Measurements from ENCODE around the gene CITED1. TPM values are rescaled to one million over a fixed set of nuclear protein-coding genes. Genes with fewer than 3 reads are reported as not detected.

The CITED1 gene
- total RNA-seq, 2 donors from 2014 or later = 3.7 TPM; not detected in 1

DNA sequence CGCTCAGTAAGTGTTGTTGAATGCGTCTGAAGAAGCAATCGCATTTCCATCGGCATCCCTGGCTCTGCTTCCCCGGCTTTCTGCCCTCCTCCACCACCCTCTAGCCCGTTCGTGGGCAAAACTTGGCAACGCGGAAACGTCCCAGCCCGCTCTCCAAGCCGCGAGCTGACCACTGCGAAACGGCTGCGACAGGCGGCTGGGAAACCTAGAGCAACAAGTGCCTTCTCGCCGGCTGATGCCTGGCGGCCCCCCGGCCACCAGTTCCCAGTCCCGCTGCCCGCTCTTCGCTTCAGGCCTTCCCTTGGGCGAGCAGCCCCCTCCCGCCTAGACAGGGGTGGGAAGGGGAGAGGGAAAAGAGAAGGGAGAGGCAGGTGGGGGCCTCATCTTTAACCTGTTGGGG, 837 bp downstream of the CITED1 start:
- Histone ChIP-seq H3K4me3 (peak overlapping the region; percentile 74), H3K27me3 (replicated peaks; ENCODE audit: insufficient read depth) (no peaks in the 10 kb centered on the region), H3K4me1 (ENCODE audit: control insufficient read depth in 1 of 2, low read depth in 2 of 2) (peaks cover 5 to 35% of the 10 kb centered on the region in 2 donors), H3K9me3 (no peaks in the 10 kb centered on the region), H3K27ac (no peak overlapping the region), H3K36me3 (no peaks in the 10 kb centered on the region)
- ATAC-seq (ENCODE audit: insufficient number of reproducible peaks, low FRiP score, low read depth) = no peak
- TF ChIP-seq, protein P1, sequence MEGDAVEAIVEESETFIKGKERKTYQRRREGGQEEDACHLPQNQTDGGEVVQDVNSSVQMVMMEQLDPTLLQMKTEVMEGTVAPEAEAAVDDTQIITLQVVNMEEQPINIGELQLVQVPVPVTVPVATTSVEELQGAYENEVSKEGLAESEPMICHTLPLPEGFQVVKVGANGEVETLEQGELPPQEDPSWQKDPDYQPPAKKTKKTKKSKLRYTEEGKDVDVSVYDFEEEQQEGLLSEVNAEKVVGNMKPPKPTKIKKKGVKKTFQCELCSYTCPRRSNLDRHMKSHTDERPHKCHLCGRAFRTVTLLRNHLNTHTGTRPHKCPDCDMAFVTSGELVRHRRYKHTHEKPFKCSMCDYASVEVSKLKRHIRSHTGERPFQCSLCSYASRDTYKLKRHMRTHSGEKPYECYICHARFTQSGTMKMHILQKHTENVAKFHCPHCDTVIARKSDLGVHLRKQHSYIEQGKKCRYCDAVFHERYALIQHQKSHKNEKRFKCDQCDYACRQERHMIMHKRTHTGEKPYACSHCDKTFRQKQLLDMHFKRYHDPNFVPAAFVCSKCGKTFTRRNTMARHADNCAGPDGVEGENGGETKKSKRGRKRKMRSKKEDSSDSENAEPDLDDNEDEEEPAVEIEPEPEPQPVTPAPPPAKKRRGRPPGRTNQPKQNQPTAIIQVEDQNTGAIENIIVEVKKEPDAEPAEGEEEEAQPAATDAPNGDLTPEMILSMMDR (IDR thresholded peaks at IDR 0.05) = no peak
- no peak for DNase-seq (ENCODE audit: low spot score)

DNA sequence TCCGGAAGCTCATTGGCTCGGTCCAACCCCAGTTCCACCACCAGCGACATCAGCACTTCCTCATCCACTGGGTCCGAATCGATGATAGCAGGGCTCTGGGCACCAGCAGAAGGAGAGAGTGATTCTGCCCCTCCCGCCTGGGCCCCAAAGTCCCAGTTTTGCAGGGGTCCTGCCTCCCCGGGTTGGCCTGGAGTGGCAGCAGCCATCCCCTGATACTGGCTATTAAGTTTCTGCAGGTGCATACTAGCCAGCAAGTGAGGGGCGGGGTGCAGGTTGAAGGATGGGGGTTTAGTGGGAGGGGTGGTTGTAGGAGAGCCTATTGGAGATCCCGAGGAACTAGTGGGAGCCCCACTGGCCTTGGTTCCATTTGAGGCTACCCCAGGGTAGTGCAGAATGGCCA, 3.9 kb downstream of the CITED1 start:
- no peak overlapping the region for H3K27ac ChIP-seq
- peaks cover 0 to 13% of the 10 kb centered on the region in 2 donors for H3K4me1 ChIP-seq (ENCODE audit: control insufficient read depth in 1 of 2, low read depth in 2 of 2)
- H3K9me3 ChIP-seq = no peaks in the 10 kb centered on the region
- TF ChIP-seq, protein P1 (IDR thresholded peaks at IDR 0.05) = no peak
- H3K4me3 ChIP-seq = no peak overlapping the region
- no peak for DNase-seq (ENCODE audit: low spot score)
- H3K27me3 ChIP-seq (replicated peaks; ENCODE audit: insufficient read depth) = no peaks in the 10 kb centered on the region
- H3K36me3 ChIP-seq = no peaks in the 10 kb centered on the region
- ATAC-seq (ENCODE audit: insufficient number of reproducible peaks, low FRiP score, low read depth) = no peak

DNA sequence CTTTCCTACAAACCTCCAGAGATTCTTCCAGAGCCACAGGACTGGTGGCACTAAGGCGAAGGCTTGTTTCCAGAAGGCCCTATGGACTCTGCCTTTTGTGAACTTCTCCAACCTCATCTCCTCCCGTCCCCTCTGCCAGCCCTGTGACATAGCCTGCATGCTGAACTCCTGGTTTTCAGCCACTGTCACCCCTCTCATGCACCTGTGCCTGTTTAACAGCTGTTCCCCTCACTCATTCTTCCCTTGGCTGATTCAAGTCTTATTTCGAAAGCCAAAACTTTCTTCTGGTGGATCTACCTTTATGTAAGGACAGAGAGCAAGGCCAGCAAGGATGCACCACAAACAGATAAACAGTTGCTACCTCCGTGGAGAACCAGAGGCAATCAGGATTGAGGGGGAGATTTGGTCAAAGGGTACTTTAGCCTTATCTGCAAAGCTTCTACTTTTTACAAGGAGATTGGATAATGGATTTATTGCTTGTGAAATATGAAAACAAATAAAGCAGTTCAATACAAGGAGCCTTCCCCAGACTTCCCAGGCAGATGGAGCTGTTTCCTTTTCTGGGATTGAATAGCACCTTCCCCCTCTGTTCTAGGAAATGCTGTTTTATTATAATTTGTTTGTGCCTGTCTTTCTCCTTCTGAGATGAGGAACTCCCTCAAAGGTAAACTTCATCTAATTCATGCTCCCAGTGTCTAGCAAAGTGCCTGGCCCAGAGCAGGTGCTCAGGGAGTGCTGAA, 5.7 kb downstream of the CITED1 start:
- DNase-seq (ENCODE audit: low spot score) (no peak), ATAC-seq (ENCODE audit: insufficient number of reproducible peaks, low FRiP score, low read depth) (no peak)
- Histone ChIP-seq H3K9me3 (no peaks in the 10 kb centered on the region), H3K4me3 (no peak overlapping the region), H3K27ac (no peak overlapping the region), H3K4me1 (ENCODE audit: control insufficient read depth in 1 of 2, low read depth in 2 of 2) (peaks cover 0 to 6% of the 10 kb centered on the region in 2 donors), H3K36me3 (no peaks in the 10 kb centered on the region), H3K27me3 (replicated peaks; ENCODE audit: insufficient read depth) (no peaks in the 10 kb centered on the region)
- TF ChIP-seq, protein P1 (IDR thresholded peaks at IDR 0.05) = no peak

DNA sequence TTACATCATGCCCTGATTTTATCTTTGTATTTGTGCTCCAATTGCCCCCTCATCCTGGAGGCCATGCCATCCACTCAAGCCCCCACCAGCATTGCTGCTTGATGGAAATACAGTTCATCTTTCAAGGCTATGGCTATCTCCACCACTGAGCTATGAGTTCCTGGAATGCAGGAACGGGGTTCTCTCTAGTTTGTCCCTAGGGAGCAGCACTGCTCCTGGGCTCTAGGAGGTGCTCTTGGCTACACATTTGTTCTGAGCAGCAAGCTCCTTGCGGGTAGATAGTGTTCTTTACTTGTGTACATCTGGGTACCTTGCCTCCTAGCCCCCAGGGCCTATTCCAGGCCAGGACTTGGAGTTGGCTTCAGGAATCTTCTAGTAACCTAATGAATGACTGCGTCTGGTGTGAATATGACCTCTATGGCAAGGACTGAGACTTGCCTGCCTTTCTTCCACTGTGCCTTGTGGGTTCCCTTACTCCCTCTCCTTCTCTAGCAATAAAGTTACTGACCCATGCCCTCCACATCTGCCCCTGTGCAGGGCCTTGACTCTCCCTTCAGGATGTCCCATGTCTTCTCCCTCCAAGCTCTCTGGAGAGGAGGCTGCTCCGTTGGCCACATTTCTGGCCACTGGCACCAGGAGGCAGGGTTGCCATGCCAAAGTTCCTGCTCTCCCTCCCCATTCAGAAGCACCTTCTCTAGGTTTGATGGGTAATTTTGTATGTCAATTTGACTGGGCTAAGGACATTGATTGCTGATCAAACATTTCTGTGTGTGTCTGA, 7.6 kb downstream of the CITED1 start:
- no peak overlapping the region for H3K4me3 ChIP-seq
- DNase-seq (ENCODE audit: low spot score) (no peak), ATAC-seq (ENCODE audit: insufficient number of reproducible peaks, low FRiP score, low read depth) (no peak)
- no peaks in the 10 kb centered on the region for H3K36me3 ChIP-seq
- H3K9me3 ChIP-seq = no peaks in the 10 kb centered on the region
- H3K27me3 ChIP-seq (replicated peaks; ENCODE audit: insufficient read depth) = no peaks in the 10 kb centered on the region
- H3K4me1 ChIP-seq (ENCODE audit: control insufficient read depth in 1 of 2, low read depth in 2 of 2) = no peaks in the 10 kb centered on the region
- TF ChIP-seq, protein P1 (IDR thresholded peaks at IDR 0.05) = no peak
- no peak overlapping the region for H3K27ac ChIP-seq

DNA sequence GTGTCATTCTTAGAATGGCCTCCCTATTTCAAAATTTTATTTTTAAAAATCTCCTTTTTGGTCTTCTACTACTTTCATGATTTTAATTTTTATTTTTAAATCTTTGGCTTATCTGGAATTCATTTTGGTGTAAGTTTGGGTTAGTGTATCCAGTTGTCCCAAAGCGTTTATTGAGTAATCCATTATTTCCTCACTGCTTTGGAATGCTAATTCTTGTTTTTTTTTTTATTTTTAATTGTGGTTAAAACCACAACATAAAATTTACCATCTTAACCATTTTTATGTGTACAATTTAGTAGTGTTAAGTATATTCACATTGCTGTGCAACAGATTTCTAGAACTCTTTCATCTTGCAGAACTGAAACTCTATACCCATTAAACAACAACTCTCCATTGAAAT, 8.7 kb downstream of the CITED1 start:
- H3K9me3 ChIP-seq = no peaks in the 10 kb centered on the region
- no peaks in the 10 kb centered on the region for H3K36me3 ChIP-seq
- H3K27me3 ChIP-seq (replicated peaks; ENCODE audit: insufficient read depth) = no peaks in the 10 kb centered on the region
- H3K4me1 ChIP-seq (ENCODE audit: control insufficient read depth in 1 of 2, low read depth in 2 of 2) = no peaks in the 10 kb centered on the region
- ATAC-seq (ENCODE audit: insufficient number of reproducible peaks, low FRiP score, low read depth) (no peak), DNase-seq (ENCODE audit: low spot score) (no peak)
- no peak overlapping the region for H3K27ac ChIP-seq
- TF ChIP-seq, protein P1 (IDR thresholded peaks at IDR 0.05) = no peak
- H3K4me3 ChIP-seq = no peak overlapping the region
